BJ (cell line): ENCODE data around the gene GLS. TPM values are rescaled to one million over a fixed set of nuclear protein-coding genes. Genes with fewer than 3 reads are reported as not detected.
A peak's percentile ranks its signal among the peaks of the same experiment; 100 is the strongest.

ENCODE experiments used
- CTCF ChIA-PET: fragments of 350-600 bp; formaldehyde crosslinking; extraction: SDS; loops from one replicate; lab custom pipeline; 2021; ENCODE audit warnings: antibody characterized with exemption, inconsistent platforms; lab: Yijun Ruan, JAX
- POLR2A ChIA-PET: fragments of 300-600 bp; sonication (Branson Sonifier 250); formaldehyde crosslinking; extraction: SDS; loops from one replicate; lab custom pipeline; 2021; ENCODE audit warnings: antibody characterized with exemption; lab: Charles Lee
- DNase-seq: peaks from one replicate; pipeline ENCODE4 v3.0.0-alpha.2; 2011; ENCODE audit warnings: low read depth
- H3K27me3 ChIP-seq: 2 replicates; pipeline ENCODE4 v1.6.0; 2011; ENCODE audit warnings: low read length; ENCODE audit not compliant: control insufficient read depth, insufficient read depth
- H3K36me3 ChIP-seq: 2 replicates; pipeline ENCODE4 v1.5.1; 2011; ENCODE audit warnings: low read length; ENCODE audit not compliant: control insufficient read depth, insufficient read depth
- H3K4me3 ChIP-seq: 2 replicates; pipeline ENCODE4 v1.5.1; 2011; ENCODE audit warnings: low read depth, mild to moderate bottlenecking, control low read depth, low read length
- CTCF ChIP-seq: IDR thresholded peaks from 2 replicates; pipeline ENCODE4 v1.5.1; 2011; ENCODE audit warnings: low read depth, mild to moderate bottlenecking, control low read depth, inconsistent platforms, low read length, moderate library complexity; ENCODE audit not compliant: insufficient read depth
- polyA plus RNA-seq: library from polyadenylated mRNA; depleted of rRNA; stranded (reverse); fragments of >200 nt; gene quantifications from 2 replicates; pipeline ENCODE4 v1.2.3, GENCODE V29; 2011

The GLS gene
- polyA plus RNA-seq, 1 experiment = 132 TPM

DNA sequence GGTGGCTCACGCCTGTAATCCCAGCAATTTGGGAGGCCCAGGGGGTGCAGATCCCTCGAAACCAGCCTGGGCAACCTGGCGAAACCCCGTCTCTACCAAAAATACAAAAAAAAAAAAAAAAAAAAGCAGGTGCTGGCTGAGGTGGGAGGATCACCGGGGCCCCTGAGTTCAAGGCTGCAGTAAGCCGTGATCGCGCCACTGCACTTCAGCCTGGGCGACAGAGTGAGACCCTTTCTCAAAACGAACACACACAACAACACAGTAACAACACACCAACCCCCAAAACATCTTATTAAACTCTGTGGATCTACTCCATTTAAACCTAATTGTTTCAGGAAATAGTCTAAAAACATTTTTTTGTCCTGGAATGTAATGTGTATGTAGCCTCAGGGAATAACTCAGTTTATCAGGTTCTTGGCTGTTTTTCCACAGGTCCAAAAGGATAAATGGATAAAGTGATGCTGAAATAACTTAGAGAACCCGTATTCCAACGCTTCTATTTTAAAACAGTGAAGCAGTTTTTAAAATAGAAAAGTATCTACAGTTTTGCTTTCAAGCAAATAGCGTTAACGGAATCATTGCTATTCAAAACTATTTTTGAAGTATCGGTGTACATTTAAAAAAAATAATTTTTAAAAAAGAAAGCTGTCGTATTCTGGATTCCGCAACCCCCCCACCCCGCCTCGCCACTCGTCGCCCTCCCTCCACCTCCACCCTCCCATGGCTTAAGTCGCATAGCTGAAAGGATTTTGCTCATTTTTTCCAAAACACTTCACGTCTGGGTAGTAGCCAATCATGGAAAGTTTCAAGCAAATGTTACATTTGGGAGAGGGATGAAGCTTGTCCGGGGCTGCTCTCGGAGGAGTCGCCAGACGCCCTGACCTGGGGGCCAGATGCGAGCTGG lies 895 bp upstream of the GLS start:
- H3K4me3 ChIP-seq = peak overlapping the region; percentile 99
- H3K27me3 ChIP-seq = no peaks in the 10 kb centered on the region
- no peaks in the 10 kb centered on the region for H3K36me3 ChIP-seq
- CTCF ChIA-PET = interaction anchor here (0.7 to 1.2 kb wide), 3 partner anchors 15 to 30 kb away, joined by 3 to 5 read pairs (median 4); no protein-coding TSS in a partner anchor
- no peak for DNase-seq
- POLR2A ChIA-PET = interaction anchor here (0.6 to 1.3 kb wide), 5 partner anchors 16 to 87 kb away, joined by 3 to 11 read pairs (median 4); no protein-coding TSS in a partner anchor
- TF ChIP-seq CTCF = no peak

DNA sequence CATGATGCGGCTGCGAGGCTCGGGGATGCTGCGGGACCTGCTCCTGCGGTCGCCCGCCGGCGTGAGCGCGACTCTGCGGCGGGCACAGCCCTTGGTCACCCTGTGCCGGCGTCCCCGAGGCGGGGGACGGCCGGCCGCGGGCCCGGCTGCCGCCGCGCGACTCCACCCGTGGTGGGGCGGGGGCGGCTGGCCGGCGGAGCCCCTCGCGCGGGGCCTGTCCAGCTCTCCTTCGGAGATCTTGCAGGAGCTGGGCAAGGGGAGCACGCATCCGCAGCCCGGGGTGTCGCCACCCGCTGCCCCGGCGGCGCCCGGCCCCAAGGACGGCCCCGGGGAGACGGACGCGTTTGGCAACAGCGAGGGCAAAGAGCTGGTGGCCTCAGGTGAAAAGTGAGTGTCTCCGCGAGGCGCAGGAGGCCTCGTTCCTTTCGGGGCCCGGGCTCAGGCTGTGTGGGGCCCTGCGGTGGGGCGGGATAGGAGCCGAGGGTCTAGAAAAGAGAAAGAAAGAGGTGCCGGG lies 520 bp downstream of the GLS start:
- no peaks in the 10 kb centered on the region for H3K36me3 ChIP-seq
- no peak for DNase-seq
- H3K4me3 ChIP-seq = peak overlapping the region; percentile 99
- H3K27me3 ChIP-seq = no peaks in the 10 kb centered on the region
- no peak for TF ChIP-seq CTCF
- POLR2A ChIA-PET = interaction anchor here (0.6 to 2.1 kb wide), 9 partner anchors 14 to 68 kb away, joined by 3 to 17 read pairs (median 6); no protein-coding TSS in a partner anchor
- CTCF ChIA-PET = interaction anchor here (0.7 to 1.4 kb wide), 4 partner anchors 17 to 31 kb away, joined by 3 to 4 read pairs (median 3); no protein-coding TSS in a partner anchor

DNA sequence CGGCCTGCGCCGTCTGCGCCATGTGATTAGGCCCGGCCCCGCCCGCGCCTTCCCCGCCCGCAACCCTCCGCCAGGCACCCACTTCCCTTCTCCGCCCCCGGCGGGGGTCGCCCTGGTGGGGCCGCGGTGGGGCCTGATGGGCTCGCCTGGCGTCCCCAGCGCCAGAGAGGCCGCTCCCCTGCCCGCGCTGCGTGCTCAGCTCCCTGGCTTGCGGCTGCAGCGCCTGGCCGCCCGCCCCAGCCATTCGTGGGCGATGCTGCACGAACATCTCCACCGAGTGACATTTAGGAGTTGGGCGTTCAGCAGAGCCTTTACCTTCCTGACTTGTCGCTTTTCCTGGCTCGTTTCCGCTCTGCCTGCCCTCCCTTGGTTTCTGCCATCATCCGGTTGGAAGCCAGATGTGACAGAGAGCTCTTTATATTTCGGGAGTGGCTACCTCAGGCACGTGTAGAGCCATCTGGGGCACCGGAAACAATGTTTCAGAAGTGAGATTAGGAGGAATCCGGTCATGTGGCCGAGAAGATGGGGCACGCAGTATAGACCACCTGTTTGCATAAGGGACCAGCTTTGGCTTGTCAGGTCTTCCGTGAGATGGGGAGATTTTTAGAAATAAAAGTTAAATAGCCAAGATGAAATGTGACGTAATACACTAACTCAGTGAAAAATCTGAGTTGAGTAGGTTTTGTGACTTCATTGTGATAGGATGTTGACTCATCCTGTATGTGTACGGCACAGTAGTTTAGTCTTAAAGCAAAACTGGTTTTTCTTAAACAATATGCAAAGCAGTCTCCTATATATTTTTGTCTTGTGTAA lies 1.2 kb downstream of the GLS start:
- Histone ChIP-seq H3K36me3 (no peaks in the 10 kb centered on the region), H3K27me3 (no peaks in the 10 kb centered on the region), H3K4me3 (peak overlapping the region; percentile 99)
- DNase-seq = no peak
- ChIA-PET CTCF (interaction anchor here (1.3 to 1.4 kb wide), 2 partner anchors 23 to 32 kb away, joined by 3 to 4 read pairs; no protein-coding TSS in a partner anchor), POLR2A (interaction anchor here (0.6 to 2.1 kb wide), 7 partner anchors 15 to 222 kb away, joined by 3 to 17 read pairs (median 5); no protein-coding TSS in a partner anchor)
- no peak for TF ChIP-seq CTCF

DNA sequence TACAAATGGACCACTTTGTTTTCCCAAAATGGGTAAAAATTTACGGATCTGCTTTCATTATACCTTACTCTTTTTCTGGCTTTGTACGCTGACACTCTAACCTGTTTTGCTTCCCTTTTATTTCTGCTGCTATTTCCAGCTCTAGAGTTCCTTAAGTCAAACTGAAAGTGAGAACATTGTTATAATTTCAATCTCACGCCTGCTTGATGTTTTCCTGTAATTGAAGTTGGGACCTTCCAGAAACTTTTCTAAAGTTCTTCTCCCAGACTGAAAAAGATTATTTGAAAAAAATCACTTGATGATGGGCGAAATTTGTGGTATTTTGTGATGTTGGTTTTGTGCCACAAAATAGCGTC lies 1.8 kb downstream of the GLS start:
- POLR2A ChIA-PET = interaction anchor here (0.6 to 2.1 kb wide), 5 partner anchors 18 to 70 kb away, joined by 3 to 17 read pairs (median 5); no protein-coding TSS in a partner anchor
- H3K27me3 ChIP-seq = no peaks in the 10 kb centered on the region
- H3K4me3 ChIP-seq = peak overlapping the region; percentile 99
- no peak for DNase-seq
- no peak for TF ChIP-seq CTCF
- no peaks in the 10 kb centered on the region for H3K36me3 ChIP-seq
- CTCF ChIA-PET = interaction anchor here (1.0 to 3.0 kb wide), 3 partner anchors 24 to 32 kb away, joined by 3 to 8 read pairs (median 4); no protein-coding TSS in a partner anchor
